ENCODE data around the gene ARID2.

ARID2 gene

DNA sequence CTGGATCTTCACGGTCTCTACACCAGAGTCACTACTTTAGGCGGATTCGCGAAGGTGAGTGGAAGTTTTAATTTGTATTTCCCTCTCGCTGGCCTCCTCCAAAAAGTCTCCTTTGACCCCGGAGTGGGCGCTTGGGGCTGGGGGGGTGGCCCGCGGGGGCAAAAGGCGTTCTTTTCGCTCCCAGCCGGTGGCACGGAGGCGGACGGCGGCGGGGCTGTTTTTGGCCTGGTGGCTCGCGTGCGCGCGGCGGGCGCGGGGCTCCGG is 510 bp downstream of the ARID2 start:
- H3K4me2 ChIP-seq = peak overlapping the region; percentile 41
- no peaks in the 10 kb centered on the region for H3K36me3 ChIP-seq (ENCODE audit: insufficient read depth)
- H3K27ac ChIP-seq = peak overlapping the region; percentile 99
- H3K27me3 ChIP-seq (ENCODE audit: insufficient read depth, low read depth) = no peaks in the 10 kb centered on the region
- no peak overlapping the region for H3K4me3 ChIP-seq (IDR thresholded peaks at IDR 0.05; ENCODE audit: insufficient read depth, low read depth, low read length)
- H3K9ac ChIP-seq = peak overlapping the region; percentile 99
- H4K20me1 ChIP-seq (ENCODE audit: insufficient read depth) = no peaks in the 10 kb centered on the region
- H2AFZ ChIP-seq (ENCODE audit: low read depth) = peak overlapping the region; percentile 34
- TF ChIP-seq, protein P1, sequence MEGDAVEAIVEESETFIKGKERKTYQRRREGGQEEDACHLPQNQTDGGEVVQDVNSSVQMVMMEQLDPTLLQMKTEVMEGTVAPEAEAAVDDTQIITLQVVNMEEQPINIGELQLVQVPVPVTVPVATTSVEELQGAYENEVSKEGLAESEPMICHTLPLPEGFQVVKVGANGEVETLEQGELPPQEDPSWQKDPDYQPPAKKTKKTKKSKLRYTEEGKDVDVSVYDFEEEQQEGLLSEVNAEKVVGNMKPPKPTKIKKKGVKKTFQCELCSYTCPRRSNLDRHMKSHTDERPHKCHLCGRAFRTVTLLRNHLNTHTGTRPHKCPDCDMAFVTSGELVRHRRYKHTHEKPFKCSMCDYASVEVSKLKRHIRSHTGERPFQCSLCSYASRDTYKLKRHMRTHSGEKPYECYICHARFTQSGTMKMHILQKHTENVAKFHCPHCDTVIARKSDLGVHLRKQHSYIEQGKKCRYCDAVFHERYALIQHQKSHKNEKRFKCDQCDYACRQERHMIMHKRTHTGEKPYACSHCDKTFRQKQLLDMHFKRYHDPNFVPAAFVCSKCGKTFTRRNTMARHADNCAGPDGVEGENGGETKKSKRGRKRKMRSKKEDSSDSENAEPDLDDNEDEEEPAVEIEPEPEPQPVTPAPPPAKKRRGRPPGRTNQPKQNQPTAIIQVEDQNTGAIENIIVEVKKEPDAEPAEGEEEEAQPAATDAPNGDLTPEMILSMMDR (conservative IDR thresholded peaks at IDR 0.05; ENCODE audit: low read depth, low read length) = no peak
- H3K79me2 ChIP-seq (ENCODE audit: insufficient read depth, low read depth) = peaks cover 81% of the 10 kb centered on the region
- H3K4me1 ChIP-seq (ENCODE audit: low read depth, poor library complexity, severe bottlenecking) = peaks cover 22% of the 10 kb centered on the region

DNA sequence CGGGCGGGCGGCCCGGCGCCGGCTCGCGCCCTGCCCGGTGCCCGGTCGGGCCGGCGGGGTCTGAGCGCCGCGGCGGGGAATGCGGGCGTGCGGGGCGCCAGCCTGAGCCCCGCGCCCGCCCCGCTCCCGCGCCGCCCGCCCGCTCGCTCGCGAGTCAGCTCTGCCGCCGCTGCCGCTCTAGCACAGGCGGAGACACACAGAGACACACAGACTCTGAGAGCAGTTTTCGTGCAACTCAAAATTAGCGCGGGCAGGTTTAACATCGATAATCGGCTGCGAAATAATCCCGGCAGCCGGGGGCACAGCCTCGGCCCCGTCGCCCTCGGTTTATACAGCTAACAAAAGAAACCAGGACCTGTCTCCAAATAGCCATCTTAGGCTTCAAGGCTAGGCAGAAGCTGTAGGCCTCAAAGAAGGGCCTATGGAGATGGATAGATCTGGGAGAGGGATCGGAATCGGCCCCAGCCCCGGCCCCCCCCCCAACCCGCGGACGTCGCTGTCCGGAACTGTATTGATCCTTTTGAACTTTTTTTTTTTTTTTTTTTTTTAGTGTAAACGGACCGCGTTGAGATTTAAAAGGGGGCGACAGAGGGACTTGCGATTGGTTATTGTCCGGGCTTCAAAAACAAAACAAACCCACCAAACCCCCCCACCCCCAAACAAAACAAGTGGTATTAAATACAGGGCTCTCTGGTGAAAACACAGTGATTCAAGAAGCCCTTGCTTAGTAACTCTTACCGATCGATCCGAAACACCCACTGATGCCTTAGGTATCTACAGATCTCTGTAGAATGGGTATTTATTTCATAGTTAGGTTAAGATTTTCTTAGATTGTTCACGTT is 1.1 kb downstream of the ARID2 start:
- Histone ChIP-seq H3K27ac (peak overlapping the region; percentile 99), H3K4me1 (ENCODE audit: low read depth, poor library complexity, severe bottlenecking) (peaks cover 24% of the 10 kb centered on the region), H3K4me3 (IDR thresholded peaks at IDR 0.05; ENCODE audit: insufficient read depth, low read depth, low read length) (no peak overlapping the region), H4K20me1 (ENCODE audit: insufficient read depth) (no peaks in the 10 kb centered on the region), H3K36me3 (ENCODE audit: insufficient read depth) (no peaks in the 10 kb centered on the region), H3K27me3 (ENCODE audit: insufficient read depth, low read depth) (no peaks in the 10 kb centered on the region), H2AFZ (ENCODE audit: low read depth) (0 out of 2 replicates have a peak overlapping the region, but pooled peaks have one; percentile 19), H3K4me2 (peak overlapping the region; percentile 57), H3K79me2 (ENCODE audit: insufficient read depth, low read depth) (peaks cover 81% of the 10 kb centered on the region), H3K9ac (peak overlapping the region; percentile 99)
- TF ChIP-seq, protein P1 (conservative IDR thresholded peaks at IDR 0.05; ENCODE audit: low read depth, low read length) = no peak

DNA sequence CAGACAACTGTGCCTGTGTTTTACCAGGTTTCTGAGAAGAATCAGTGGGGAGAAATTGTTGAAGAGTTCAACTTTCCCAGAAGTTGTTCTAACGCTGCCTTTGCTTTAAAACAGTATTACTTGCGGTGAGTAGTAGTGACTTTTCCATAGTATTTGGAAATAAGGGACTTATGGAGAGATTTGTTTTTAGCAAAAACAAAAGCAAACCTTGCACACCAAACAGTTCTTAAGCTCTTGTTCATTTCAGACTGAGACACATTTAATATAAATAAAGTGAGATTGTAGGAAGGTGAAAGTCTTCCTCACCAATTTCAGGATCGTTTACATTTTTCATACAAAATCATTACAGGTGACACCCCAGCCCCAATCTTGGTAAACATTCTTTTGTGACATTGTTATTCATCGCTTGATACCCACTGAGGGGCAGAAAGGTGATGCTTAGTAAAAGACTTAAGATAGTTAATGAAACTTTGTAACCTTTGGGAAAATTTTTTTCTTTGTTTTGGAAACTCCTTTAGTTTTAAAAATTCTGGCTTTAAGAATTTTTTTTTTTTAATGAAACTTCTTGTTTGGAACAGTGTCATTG is 1.8 kb downstream of the ARID2 start:
- H3K27me3 ChIP-seq (ENCODE audit: insufficient read depth, low read depth) = no peaks in the 10 kb centered on the region
- peak overlapping the region; percentile 99 for H3K27ac ChIP-seq
- no peaks in the 10 kb centered on the region for H3K36me3 ChIP-seq (ENCODE audit: insufficient read depth)
- peak overlapping the region; percentile 99 for H3K9ac ChIP-seq
- no peaks in the 10 kb centered on the region for H4K20me1 ChIP-seq (ENCODE audit: insufficient read depth)
- no peak overlapping the region for H2AFZ ChIP-seq (ENCODE audit: low read depth)
- no peak overlapping the region for H3K4me3 ChIP-seq (IDR thresholded peaks at IDR 0.05; ENCODE audit: insufficient read depth, low read depth, low read length)
- peaks cover 81% of the 10 kb centered on the region for H3K79me2 ChIP-seq (ENCODE audit: insufficient read depth, low read depth)
- TF ChIP-seq, protein P1 (conservative IDR thresholded peaks at IDR 0.05; ENCODE audit: low read depth, low read length) = no peak
- peaks cover 31% of the 10 kb centered on the region for H3K4me1 ChIP-seq (ENCODE audit: low read depth, poor library complexity, severe bottlenecking)
- H3K4me2 ChIP-seq = peak overlapping the region; percentile 57

DNA sequence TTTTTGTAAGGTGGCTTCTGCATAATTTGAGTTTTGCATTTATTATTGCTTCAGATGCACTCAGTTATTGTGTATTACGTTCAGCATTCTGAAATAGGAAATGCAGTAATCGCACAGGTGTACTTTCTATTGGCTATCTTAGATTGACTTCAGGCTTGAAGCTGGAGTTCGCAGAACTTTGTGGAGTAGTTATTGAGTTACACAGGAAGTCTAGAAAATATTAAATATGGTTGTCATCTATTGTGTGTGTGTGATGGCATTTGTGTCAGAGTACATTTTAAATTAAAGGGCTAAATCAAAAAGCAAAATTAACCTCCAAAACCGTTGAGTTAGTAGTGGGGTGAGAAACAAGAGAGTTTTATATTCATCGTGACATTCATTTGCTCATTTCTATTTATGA is 2.7 kb downstream of the ARID2 start:
- Histone ChIP-seq H3K27me3 (ENCODE audit: insufficient read depth, low read depth) (no peaks in the 10 kb centered on the region), H4K20me1 (ENCODE audit: insufficient read depth) (no peaks in the 10 kb centered on the region), H3K36me3 (ENCODE audit: insufficient read depth) (no peaks in the 10 kb centered on the region), H3K4me1 (ENCODE audit: low read depth, poor library complexity, severe bottlenecking) (peaks cover 41% of the 10 kb centered on the region), H3K9ac (peak overlapping the region; percentile 99), H3K4me3 (IDR thresholded peaks at IDR 0.05; ENCODE audit: insufficient read depth, low read depth, low read length) (no peak overlapping the region), H3K27ac (peak overlapping the region; percentile 99), H3K4me2 (peak overlapping the region; percentile 57), H2AFZ (ENCODE audit: low read depth) (no peak overlapping the region), H3K79me2 (ENCODE audit: insufficient read depth, low read depth) (peaks cover 81% of the 10 kb centered on the region)
- TF ChIP-seq, protein P1 (conservative IDR thresholded peaks at IDR 0.05; ENCODE audit: low read depth, low read length) = no peak

All from KMS-11 (cell line).